ENCODE results near the gene GJD3.

- TF ChIP-seq CTCF (IDR thresholded peaks at IDR 0.05) (peak in 2 of 4 experiments; percentile 27 to 29), POLR2A (IDR thresholded peaks at IDR 0.05) (no peak), POLR2AphosphoS5 (IDR thresholded peaks at IDR 0.05) (no peak)
Observed at GRCh38 chr17:40317345-40317873, 47.1 kb downstream of the GJD3 start.

Measured in prostate gland (tissue), 2 donors.